GM18499 (cell line): ENCODE data around the gene LARGE1.

ENCODE experiments used
- ATAC-seq: cut with Tn5 transposase; IDR thresholded peaks from one replicate; pipeline ENCODE4 v1.9.1; 2021; ENCODE audit warnings: moderate number of reproducible peaks; ENCODE audit not compliant: insufficient read depth, unreplicated experiment

The LARGE1 gene

GRCh38 chr22:33831651-33832050 lies 88.6 kb downstream of the LARGE1 start:
- no peak for ATAC-seq

- no peak for ATAC-seq
Observed at GRCh38 chr22:33831207-33831606, 89.1 kb downstream of the LARGE1 start.

GRCh38 chr22:33829546-33830280 lies 90.6 kb downstream of the LARGE1 start:
- no peak for ATAC-seq

GRCh38 chr22:33828302-33828701 lies 92.0 kb downstream of the LARGE1 start:
- ATAC-seq = no peak

- no peak for ATAC-seq
Observed at GRCh38 chr22:33825761-33826160, 94.5 kb downstream of the LARGE1 start.

GRCh38 chr22:33823552-33823951 lies 96.7 kb downstream of the LARGE1 start:
- no peak for ATAC-seq

GRCh38 chr22:33821290-33821689 lies 99.0 kb downstream of the LARGE1 start:
- ATAC-seq = no peak

- no peak for ATAC-seq
Observed at GRCh38 chr22:33819743-33820142, 100.5 kb downstream of the LARGE1 start.

- no peak for ATAC-seq
Observed at GRCh38 chr22:33817512-33818127, 102.7 kb downstream of the LARGE1 start.

- ATAC-seq = no peak
Observed at GRCh38 chr22:33812360-33812977, 107.8 kb downstream of the LARGE1 start.

GRCh38 chr22:33811686-33812085 lies 108.6 kb downstream of the LARGE1 start:
- ATAC-seq = no peak

- ATAC-seq = no peak
Observed at GRCh38 chr22:33811208-33811607, 109.1 kb downstream of the LARGE1 start.

GRCh38 chr22:33807470-33807869 lies 112.8 kb downstream of the LARGE1 start:
- ATAC-seq = no peak

- ATAC-seq = no peak
Observed at GRCh38 chr22:33806191-33806590, 114.1 kb downstream of the LARGE1 start.

GRCh38 chr22:33803371-33804282 lies 116.6 kb downstream of the LARGE1 start:
- ATAC-seq = no peak

GRCh38 chr22:33798401-33798800 lies 121.9 kb downstream of the LARGE1 start:
- ATAC-seq = no peak

GRCh38 chr22:33796494-33796893 lies 123.8 kb downstream of the LARGE1 start:
- no peak for ATAC-seq

- no peak for ATAC-seq
Observed at GRCh38 chr22:33793475-33793874, 126.8 kb downstream of the LARGE1 start.

GRCh38 chr22:33792832-33793231 lies 127.4 kb downstream of the LARGE1 start:
- no peak for ATAC-seq

- no peak for ATAC-seq
Observed at GRCh38 chr22:33789690-33790253, 130.5 kb downstream of the LARGE1 start.
